Measurements from ENCODE around the gene LPCAT1. TPM values are rescaled to one million over a fixed set of nuclear protein-coding genes. Genes with fewer than 3 reads are reported as not detected.
A peak's percentile ranks its signal among the peaks of the same experiment; 100 is the strongest.

Gene LPCAT1
- total RNA-seq, 1 donor, result 41.3 TPM

DNA sequence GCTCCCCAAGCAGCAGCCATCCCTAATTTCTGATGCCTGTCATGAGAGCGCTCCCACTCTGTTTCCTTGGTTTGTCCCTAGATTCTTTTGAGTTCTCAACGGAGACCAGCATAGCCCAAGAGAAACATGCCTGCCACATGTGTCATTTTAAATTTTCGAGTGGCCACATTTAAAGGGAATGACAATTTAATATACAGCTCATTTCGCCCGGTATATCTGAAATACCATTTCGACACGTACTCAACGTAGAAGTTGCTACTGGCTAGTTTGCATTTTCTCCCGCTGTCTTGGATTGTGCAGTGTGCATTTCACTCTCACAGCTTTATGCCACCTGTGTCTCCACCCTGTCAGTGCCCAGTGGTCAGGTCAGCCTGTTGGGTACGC lies 21.0 kb downstream of the LPCAT1 start:
- H3K4me3 ChIP-seq (ENCODE audit: low read depth, low read length), result no peak overlapping the region
- TF ChIP-seq, protein P1, sequence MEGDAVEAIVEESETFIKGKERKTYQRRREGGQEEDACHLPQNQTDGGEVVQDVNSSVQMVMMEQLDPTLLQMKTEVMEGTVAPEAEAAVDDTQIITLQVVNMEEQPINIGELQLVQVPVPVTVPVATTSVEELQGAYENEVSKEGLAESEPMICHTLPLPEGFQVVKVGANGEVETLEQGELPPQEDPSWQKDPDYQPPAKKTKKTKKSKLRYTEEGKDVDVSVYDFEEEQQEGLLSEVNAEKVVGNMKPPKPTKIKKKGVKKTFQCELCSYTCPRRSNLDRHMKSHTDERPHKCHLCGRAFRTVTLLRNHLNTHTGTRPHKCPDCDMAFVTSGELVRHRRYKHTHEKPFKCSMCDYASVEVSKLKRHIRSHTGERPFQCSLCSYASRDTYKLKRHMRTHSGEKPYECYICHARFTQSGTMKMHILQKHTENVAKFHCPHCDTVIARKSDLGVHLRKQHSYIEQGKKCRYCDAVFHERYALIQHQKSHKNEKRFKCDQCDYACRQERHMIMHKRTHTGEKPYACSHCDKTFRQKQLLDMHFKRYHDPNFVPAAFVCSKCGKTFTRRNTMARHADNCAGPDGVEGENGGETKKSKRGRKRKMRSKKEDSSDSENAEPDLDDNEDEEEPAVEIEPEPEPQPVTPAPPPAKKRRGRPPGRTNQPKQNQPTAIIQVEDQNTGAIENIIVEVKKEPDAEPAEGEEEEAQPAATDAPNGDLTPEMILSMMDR (IDR thresholded peaks at IDR 0.05; ENCODE audit: insufficient read depth, low read length), result no peak
- no peak for DNase-seq (ENCODE audit: low read depth)

DNA sequence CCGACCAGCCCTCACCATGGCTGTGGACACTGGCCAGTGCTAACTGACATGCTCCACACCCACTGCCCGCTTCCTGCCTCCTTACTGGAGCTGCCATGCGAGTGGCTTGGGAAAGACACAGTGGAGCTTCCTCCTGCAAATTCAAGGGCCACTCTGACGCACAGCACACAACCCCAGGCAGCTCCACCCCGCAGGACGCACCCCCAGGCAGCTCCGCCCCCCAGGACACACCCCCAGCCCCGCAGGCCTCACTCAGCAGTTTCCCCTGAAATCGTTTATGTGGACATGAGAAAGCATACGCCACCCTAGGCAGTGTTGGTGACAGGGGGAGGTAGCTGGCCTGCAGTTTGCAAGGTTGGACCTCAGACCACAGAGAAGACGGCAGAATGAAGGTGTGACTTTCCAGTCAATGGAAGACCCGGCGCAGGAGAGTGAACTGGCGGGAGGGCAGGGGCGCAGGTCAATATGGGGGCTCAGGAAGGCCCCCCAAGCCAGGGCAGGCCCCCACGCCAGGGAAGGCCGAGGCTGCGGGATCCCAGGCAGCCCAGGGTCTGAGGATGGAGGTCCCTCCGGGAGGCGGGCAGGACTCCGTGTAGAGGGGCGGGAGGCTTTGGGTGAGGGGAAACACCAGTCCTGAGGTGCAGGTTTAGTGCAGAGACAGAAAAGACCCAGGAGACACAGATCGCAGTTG lies 21.6 kb downstream of the LPCAT1 start:
- TF ChIP-seq, protein P1 (IDR thresholded peaks at IDR 0.05; ENCODE audit: insufficient read depth, low read length), result no peak
- no peak for DNase-seq (ENCODE audit: low read depth)
- no peak overlapping the region for H3K4me3 ChIP-seq (ENCODE audit: low read depth, low read length)

DNA sequence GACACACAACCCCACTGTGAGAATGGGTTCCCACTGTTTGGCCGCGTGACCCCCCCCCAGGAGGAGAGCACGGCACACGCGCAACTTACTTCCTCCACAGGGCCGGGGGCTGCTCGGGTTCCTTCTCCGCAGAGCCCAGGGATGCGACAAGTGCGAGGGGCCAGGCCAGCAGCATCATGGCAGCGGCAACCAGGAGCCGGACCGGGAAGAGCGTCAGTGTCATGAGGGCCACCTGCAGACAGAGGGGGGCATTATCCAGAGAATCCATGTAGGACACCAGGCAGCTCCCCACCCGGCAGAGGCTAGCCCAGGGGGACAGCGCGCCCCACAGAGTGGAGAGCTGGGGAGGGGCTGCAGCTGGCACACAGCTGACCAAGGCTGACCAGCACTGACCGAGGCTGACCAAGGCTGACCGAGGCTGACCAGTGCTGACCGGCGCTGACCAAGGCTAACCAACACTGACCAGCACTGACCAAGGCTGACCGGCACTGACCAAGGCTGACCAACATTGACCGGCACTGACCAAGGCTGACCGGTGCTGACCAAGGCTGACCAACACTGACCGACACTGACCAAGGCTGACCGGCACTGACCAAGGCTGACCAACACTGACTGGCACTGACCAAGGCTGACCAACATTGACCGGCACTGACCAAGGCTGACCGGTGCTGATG lies 22.3 kb downstream of the LPCAT1 start:
- no peak overlapping the region for H3K4me3 ChIP-seq (ENCODE audit: low read depth, low read length)
- no peak for DNase-seq (ENCODE audit: low read depth)
- TF ChIP-seq, protein P1 (IDR thresholded peaks at IDR 0.05; ENCODE audit: insufficient read depth, low read length), result no peak

DNA sequence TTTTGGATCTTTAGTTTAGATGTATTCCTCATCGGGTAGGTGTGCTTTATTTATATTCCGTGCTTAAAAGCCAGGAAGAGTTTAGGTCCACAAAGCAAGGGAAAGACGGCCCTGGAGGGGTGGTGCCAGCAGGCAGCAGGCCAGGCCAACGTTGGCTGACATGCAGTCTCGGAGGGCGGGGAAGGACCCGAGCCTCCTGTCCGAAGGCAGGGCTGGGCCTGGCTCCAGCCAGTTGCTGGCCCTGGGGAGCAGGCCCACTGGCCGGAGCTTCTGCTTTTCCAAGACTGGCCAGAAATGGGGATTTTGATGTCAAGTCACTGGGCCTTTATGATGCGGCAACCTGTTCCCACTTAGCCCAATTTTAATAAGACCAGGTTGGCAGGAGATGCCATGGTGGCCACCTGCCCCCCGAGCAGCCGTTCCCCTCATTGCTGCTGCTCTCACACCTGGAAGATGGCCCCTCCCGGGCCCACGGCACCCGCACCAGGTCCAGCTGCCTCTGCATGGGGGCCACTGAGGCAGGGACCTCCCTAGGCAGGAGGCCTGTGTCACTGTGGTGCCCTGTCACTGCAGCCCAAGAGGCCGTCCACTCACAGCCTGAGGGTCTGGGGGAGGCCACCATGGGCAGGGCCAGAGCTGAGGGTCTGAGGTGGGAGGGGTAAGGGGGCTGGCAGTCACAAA lies 23.2 kb downstream of the LPCAT1 start:
- peak; percentile 82 for DNase-seq (ENCODE audit: low read depth)
- no peak overlapping the region for H3K4me3 ChIP-seq (ENCODE audit: low read depth, low read length)
- TF ChIP-seq, protein P1 (IDR thresholded peaks at IDR 0.05; ENCODE audit: insufficient read depth, low read length), result no peak

DNA sequence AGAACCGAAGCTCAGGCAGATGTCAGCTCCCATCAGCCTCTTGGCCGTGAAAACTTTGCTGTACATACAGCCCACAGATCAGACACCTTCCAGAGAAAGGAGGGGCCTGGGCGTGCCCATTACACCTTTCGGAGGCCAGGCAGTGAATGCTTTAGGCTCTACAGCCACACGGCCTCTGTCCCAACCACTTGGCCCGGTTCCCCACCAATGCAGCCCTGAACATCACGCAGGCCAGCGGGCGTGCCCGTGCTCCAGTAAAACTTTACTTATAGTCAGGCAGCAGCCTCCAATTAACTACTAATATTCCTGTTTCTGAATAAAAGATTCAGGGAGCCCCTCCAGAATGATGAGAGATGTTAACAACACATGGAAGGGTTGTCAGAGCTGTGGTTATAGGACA lies 23.9 kb downstream of the LPCAT1 start:
- TF ChIP-seq, protein P1 (IDR thresholded peaks at IDR 0.05; ENCODE audit: insufficient read depth, low read length), result no peak
- DNase-seq (ENCODE audit: low read depth), result no peak
- no peak overlapping the region for H3K4me3 ChIP-seq (ENCODE audit: low read depth, low read length)

DNA sequence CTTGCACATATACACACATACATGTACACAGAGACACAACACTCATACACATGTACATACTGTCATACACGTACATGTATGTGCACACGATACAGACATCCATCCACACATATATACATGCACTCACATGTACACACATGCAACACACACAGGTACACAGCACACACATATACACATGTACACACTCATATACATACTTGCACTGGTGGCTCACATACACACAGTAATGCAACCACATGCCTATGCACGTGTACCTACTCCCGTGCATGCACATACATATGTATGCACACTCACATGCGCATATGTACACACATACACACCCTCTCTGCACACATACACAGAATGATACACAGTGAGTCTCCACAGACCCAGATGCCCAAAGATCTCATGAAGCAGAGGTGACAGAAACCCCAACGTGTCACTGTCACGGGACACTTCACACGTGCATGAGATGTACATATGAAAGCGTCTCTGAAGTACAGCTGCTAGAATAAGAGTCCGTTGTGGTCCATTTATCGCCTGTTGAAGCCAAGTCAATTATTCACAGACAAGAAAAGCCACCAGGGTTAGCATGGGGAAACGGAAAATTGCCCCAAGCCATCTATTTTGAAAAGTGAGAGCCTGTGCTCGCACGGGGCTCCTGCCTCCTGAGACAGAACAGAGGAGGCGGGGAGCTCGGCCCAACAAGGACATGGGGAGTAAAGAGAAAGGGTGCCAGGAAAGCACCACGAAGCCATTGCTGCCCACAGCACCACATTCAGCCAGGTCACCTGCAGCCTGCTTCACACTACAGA lies 24.9 kb downstream of the LPCAT1 start:
- no peak overlapping the region for H3K4me3 ChIP-seq (ENCODE audit: low read depth, low read length)
- TF ChIP-seq, protein P1 (IDR thresholded peaks at IDR 0.05; ENCODE audit: insufficient read depth, low read length), result no peak
- no peak for DNase-seq (ENCODE audit: low read depth)

Data from fibroblast of the aortic adventitia (primary cell).